Gastroesophageal sphincter (tissue), 4 donors: ENCODE measurements around the gene MLST8. TPM values are rescaled to one million over a fixed set of nuclear protein-coding genes. Genes with fewer than 3 reads are reported as not detected.

Experiments
- ATAC-seq: fragments of 150-250 bp; one replicate; pipeline ENCODE4 v1.9.1; 2016; ENCODE audit warnings: mild to moderate bottlenecking, moderate library complexity
- H3K27ac ChIP-seq, 4 donors: fragments of 200-600 bp; sonication (generic) in 3 of 4; 1 replicate in 3 of 4; 2 replicates in 1 of 4; pipeline ENCODE4 v1.5.1; 2016 to 2019
- H3K27me3 ChIP-seq: fragments of 200-600 bp; sonication (generic); one replicate; pipeline ENCODE4 v1.5.1; 2019
- H3K36me3 ChIP-seq, 2 donors: fragments of 200-600 bp; sonication (generic); one replicate each; pipeline ENCODE4 v1.5.1; 2019; ENCODE audit warnings: control low read depth in 1 of 2
- H3K4me1 ChIP-seq, 3 donors: fragments of 200-600 bp; sonication (generic); 1 replicate in 2 of 3; 2 replicates in 1 of 3; pipeline ENCODE4 v1.5.1; 2016 to 2019; ENCODE audit warnings: control low read depth in 2 of 3
- H3K4me3 ChIP-seq, 2 donors: fragments of 200-600 bp; sonication (generic); one replicate each; pipeline ENCODE4 v1.5.1; 2019; ENCODE audit warnings: mild to moderate bottlenecking in 1 of 2, moderate library complexity in 1 of 2
- H3K9me3 ChIP-seq, 3 donors: fragments of 200-600 bp; sonication (generic); one replicate each; pipeline ENCODE4 v1.5.1; 2017 to 2019; ENCODE audit warnings: control low read depth in 2 of 3
- EP300 ChIP-seq: sonication (generic); formaldehyde crosslinking; IDR thresholded peaks from one replicate; pipeline ENCODE4 v1.6.1; 2017; ENCODE audit warnings: antibody characterized with exemption, mild to moderate bottlenecking
- POLR2A ChIP-seq, 2 donors: fragments of 450-650 bp; IDR thresholded peaks; one replicate each; pipeline ENCODE4 v1.6.1; 2017; ENCODE audit warnings: antibody characterized with exemption in 2 of 2, mild to moderate bottlenecking in 2 of 2, moderate library complexity in 1 of 2
- POLR2AphosphoS5 ChIP-seq: sonication (generic); formaldehyde crosslinking; IDR thresholded peaks from one replicate; pipeline ENCODE4 v1.6.1; 2017; ENCODE audit warnings: antibody characterized with exemption
- WGBS, 2 donors: methylation state at CpG; one replicate each; pipeline ENCODE4 v1.1.5; 2018; ENCODE audit warnings: low coverage in 1 of 2; 5-methylcytosine and 5-hydroxymethylcytosine counted together
- total RNA-seq, 4 donors: library from RNA; depleted of rRNA; stranded (reverse); fragments of >200 nt; gene quantifications; one replicate each; pipeline ENCODE4 v1.1.0, GENCODE V29; 2016
- TF ChIP-seq, protein P1 (sequence below), 4 experiments: fragments of 200-600 bp in 2 of 4; fragments of 450-650 bp in 2 of 4; sonication (generic) in 1 of 4; IDR thresholded peaks; one replicate each; pipeline ENCODE4 v1.5.1; 2017 to 2019; ENCODE audit warnings: antibody characterized with exemption in 4 of 4, mild to moderate bottlenecking in 2 of 4, moderate library complexity in 2 of 4

The MLST8 gene
- total RNA-seq, 4 donors from 2014 or later, result 29.0 to 50.8 (median 34.1) TPM

DNA sequence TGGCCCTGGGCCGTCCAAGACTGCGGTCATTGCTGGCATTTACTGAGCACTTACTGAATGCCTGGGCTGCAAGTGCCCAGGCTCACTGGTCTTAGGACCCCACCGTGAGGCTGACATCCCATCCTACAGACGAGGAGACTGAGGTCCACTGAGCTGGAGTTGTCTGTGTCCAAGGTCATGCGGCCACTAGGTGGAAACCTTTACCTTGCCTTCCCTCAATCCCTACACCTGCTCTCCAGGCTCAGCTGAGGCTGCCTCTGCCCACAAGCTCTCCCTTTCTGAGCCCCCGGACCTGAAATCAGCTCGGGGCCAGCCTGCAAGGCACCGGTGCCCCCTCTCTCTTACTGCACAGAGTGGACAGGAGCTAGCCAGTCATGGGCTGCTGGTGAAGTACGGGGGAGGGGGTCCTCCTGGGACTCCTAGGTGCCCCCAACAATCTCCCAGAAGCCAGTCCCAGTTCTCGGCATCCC lies 10.4 kb upstream of the MLST8 start:
- Histone ChIP-seq H3K4me3 (no peak overlapping the region), H3K4me1 (peaks cover 0 to 22% (median 9%) of the 10 kb centered on the region in 3 donors), H3K27ac (no peak overlapping the region), H3K9me3 (no peaks in the 10 kb centered on the region), H3K36me3 (no peaks in the 10 kb centered on the region), H3K27me3 (peaks cover 61% of the 10 kb centered on the region)
- ATAC-seq, result peak; percentile 53
- 6% methylated on average over 2 of the region's 10 CpGs; no CpG with 5 or more reads in 1 of the 2 donors for WGBS, 2 donors
- TF ChIP-seq, protein P1, sequence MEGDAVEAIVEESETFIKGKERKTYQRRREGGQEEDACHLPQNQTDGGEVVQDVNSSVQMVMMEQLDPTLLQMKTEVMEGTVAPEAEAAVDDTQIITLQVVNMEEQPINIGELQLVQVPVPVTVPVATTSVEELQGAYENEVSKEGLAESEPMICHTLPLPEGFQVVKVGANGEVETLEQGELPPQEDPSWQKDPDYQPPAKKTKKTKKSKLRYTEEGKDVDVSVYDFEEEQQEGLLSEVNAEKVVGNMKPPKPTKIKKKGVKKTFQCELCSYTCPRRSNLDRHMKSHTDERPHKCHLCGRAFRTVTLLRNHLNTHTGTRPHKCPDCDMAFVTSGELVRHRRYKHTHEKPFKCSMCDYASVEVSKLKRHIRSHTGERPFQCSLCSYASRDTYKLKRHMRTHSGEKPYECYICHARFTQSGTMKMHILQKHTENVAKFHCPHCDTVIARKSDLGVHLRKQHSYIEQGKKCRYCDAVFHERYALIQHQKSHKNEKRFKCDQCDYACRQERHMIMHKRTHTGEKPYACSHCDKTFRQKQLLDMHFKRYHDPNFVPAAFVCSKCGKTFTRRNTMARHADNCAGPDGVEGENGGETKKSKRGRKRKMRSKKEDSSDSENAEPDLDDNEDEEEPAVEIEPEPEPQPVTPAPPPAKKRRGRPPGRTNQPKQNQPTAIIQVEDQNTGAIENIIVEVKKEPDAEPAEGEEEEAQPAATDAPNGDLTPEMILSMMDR (IDR thresholded peaks at IDR 0.05), result peak in 3 of 4 experiments; percentile 26 to 46 (median 43)
- TF ChIP-seq POLR2A (IDR thresholded peaks at IDR 0.05), result no peak

DNA sequence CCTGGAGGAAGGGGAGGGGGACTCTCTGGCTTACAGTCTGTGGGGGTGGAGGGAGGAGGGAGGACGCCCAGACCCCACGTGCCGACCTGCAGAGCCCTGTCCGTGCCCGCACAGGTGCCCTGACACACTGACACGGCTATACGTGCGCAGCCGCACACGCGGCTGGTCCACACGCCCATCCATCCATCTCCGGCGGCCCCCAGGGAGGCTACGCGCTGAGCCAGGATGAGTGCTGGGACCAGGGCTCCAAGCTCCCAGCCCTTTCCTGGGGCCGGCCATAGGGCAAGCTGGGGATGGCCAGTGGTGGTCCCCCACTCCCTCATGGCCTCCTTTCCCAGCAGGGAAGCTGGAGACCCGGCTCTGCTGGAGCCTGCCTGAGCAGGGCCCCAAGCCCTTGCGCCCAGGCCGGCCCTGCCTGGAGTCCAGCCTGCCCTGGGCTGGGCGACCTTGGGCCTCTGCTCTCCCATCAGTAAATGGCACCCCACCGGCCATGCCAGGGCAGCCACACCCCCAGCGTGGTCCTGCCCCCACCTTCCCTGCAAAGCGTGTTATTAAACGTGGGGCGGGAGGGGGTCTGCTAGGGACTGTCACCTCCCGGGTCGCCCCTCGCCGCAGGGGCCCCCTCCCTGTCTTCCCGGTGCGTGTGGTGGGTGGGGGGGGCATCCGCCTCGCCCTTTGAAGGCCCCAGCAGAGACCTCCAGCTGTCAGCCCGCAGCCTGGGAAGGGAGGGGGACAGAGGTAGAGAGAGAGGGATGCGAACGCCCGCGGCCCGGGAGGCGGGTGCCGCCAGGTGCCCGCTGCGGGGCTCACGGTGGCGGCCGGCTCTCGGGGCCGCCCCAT lies 9.7 kb upstream of the MLST8 start:
- Histone ChIP-seq H3K27ac (no peak overlapping the region), H3K4me3 (peak overlapping the region in 1 of 2 donors; percentile 58), H3K36me3 (no peaks in the 10 kb centered on the region), H3K9me3 (no peaks in the 10 kb centered on the region), H3K4me1 (peaks cover 0 to 22% (median 9%) of the 10 kb centered on the region in 3 donors), H3K27me3 (peaks cover 61% of the 10 kb centered on the region)
- ATAC-seq, result no peak
- no CpG with 5 or more reads among the region's 49 CpGs for WGBS, 2 donors
- TF ChIP-seq POLR2AphosphoS5, result no peak
- TF ChIP-seq POLR2A (IDR thresholded peaks at IDR 0.05), result no peak
- no peak for TF ChIP-seq EP300
- TF ChIP-seq, protein P1 (IDR thresholded peaks at IDR 0.05), result no peak

DNA sequence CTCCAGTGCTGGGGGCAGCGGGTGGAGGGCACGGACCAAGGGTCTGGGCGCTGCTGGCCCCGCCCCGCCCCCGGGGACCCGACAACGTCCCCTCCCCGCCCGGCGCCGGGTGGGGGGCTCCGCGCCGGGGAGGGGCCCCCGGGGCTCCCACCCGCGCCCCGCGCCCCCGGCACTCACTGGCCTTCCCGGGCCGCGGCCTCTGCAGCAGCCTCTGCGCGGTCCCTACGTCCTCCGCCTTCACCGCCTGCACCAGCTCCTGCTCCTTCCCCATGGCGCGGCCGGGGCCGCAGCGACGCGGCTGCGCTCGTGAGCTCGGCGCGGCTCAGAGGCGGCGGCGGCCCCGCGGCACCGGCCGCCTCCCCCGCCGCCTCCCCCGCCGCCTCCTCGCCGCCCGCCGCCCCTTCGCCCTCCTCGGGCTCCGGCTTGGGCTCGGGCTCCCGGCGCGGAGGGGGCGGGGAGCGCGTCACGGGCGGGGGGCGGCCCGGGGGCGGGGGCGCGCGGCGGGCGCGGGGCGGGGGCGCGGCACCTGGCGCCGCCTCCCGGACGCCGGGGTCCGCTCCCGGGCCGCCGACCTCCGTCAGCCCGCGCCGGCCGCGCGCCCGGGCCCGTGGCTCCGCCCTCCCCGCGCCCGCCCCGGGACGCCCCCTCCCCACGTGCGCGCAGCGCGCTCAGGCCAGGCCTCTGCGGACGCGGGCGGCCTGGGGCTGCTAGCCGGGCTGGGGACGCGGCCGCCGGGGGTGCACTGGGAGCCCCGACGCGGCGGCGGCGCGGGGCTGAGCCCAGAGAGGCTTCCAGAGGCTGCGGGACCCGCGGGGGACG lies 8.9 kb upstream of the MLST8 start, which contains the start of gene CASKIN1:
TSS of gene CASKIN1 (minus strand) at position 444 of the 819 bp plus-strand sequence. CDS start at position 271, 173 bp downstream.
- H3K27me3 ChIP-seq, result peaks cover 61% of the 10 kb centered on the region
- H3K36me3 ChIP-seq, result no peaks in the 10 kb centered on the region
- H3K9me3 ChIP-seq, result no peaks in the 10 kb centered on the region
- H3K27ac ChIP-seq, result no peak within 1 kb of the TSS
- H3K4me1 ChIP-seq, result peaks cover 0 to 22% (median 9%) of the 10 kb centered on the region in 3 donors
- peak within 1 kb of the TSS in 1 of 2 donors; percentile 58 for H3K4me3 ChIP-seq
- TF ChIP-seq POLR2AphosphoS5 (no peak), EP300 (no peak), POLR2A (IDR thresholded peaks at IDR 0.05) (no peak)
- TF ChIP-seq, protein P1 (IDR thresholded peaks at IDR 0.05), result no peak
- ATAC-seq, result peak; percentile 48
- 0% methylated on average over 1 of the region's 129 CpGs; no CpG with 5 or more reads in 1 of the 2 donors for WGBS, 2 donors

DNA sequence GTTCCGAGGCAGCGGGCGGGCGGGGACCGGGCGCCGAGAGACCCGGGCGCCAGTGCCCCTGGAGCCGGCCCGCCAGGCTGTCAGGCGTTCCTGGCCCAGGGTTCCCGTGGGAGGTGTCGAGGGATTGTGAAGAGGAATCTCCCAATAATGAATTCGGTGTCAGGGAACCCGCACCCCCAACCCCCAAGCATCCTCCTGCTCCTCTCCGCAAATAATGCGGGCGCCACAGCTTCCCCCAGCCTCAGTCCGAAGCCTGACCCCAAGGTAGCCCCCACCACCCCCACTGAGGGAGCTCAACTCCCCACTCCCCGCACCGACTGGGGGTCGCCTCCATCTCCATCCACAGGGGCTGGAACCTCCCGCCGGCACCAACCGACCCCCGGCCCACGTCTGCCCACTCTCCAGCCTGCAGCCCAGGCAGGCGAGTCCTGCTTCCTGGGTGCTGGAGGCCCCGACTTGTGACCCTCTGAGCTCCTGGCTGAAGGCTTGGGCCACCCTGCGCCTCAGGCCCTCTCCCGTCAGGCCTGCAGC lies 8.2 kb upstream of the MLST8 start:
- Histone ChIP-seq H3K9me3 (no peaks in the 10 kb centered on the region), H3K36me3 (no peaks in the 10 kb centered on the region), H3K4me3 (peak overlapping the region in 1 of 2 donors; percentile 58), H3K27me3 (peaks cover 61% of the 10 kb centered on the region), H3K27ac (no peak overlapping the region), H3K4me1 (peaks cover 0 to 22% (median 9%) of the 10 kb centered on the region in 3 donors)
- WGBS, 2 donors, result 12 to 50% methylated on average over 4 to 11 of the region's 32 CpGs
- ATAC-seq, result no peak
- TF ChIP-seq, protein P1 (IDR thresholded peaks at IDR 0.05), result no peak
- TF ChIP-seq EP300 (no peak), POLR2A (IDR thresholded peaks at IDR 0.05) (no peak), POLR2AphosphoS5 (no peak)
